Natural killer cell (primary cell): ENCODE results near the gene LCN15. TPM values are rescaled to one million over a fixed set of nuclear protein-coding genes. Genes with fewer than 3 reads are reported as not detected.

Experiments
- ATAC-seq, 3 donors: fragments of 150-1000 bp in 2 of 3; fragments of 200-7000 bp in 1 of 3; cut with Tn5 transposase; 1 replicate in 1 of 3; 2 replicates in 2 of 3; pipeline ENCODE4 v1.10.0; 2021; ENCODE audit warnings: mild to moderate bottlenecking in 2 of 3, moderate library complexity in 2 of 3
- DNase-seq, 2 donors: peaks; one replicate each; pipeline versions ENCODE4 v3.0.0 to v3.0.0-alpha.2; 2013 to 2021; ENCODE audit warnings: mixed read lengths in 1 of 2
- H3K27ac ChIP-seq: one replicate; pipeline ENCODE4 v1.5.1; 2013; ENCODE audit warnings: mild to moderate bottlenecking, low read length
- H3K27me3 ChIP-seq: one replicate; pipeline ENCODE4 v1.6.1; 2013; ENCODE audit warnings: low read length; ENCODE audit not compliant: control insufficient read depth, insufficient read depth
- H3K36me3 ChIP-seq: one replicate; pipeline ENCODE4 v1.6.1; 2013; ENCODE audit warnings: low read length; ENCODE audit not compliant: control insufficient read depth, insufficient read depth
- H3K4me1 ChIP-seq: one replicate; pipeline ENCODE4 v1.6.1; 2013; ENCODE audit warnings: low read length; ENCODE audit not compliant: control insufficient read depth, insufficient read depth
- H3K4me3 ChIP-seq: one replicate; pipeline ENCODE4 v1.5.1; 2013; ENCODE audit warnings: low read length
- H3K9me3 ChIP-seq: one replicate; pipeline ENCODE4 v1.6.1; 2013; ENCODE audit warnings: low read length; ENCODE audit not compliant: control insufficient read depth, insufficient read depth
- H3K27ac Mint-ChIP-seq, 2 donors: one replicate each; pipeline ENCODE4 v1.8.0; 2022; ENCODE audit warnings: mild to moderate bottlenecking in 2 of 2, mixed read lengths in 2 of 2, moderate library complexity in 1 of 2
- H3K27me3 Mint-ChIP-seq, 2 donors: one replicate each; pipeline ENCODE4 v1.8.0; 2022; ENCODE audit warnings: low read depth in 2 of 2, mixed read lengths in 2 of 2
- H3K36me3 Mint-ChIP-seq: one replicate; pipeline ENCODE4 v1.8.0; 2022; ENCODE audit warnings: mixed read lengths
- H3K4me1 Mint-ChIP-seq, 2 donors: one replicate each; pipeline ENCODE4 v1.8.0; 2022; ENCODE audit warnings: mixed read lengths in 2 of 2
- H3K4me3 Mint-ChIP-seq: one replicate; pipeline ENCODE4 v1.8.0; 2022; ENCODE audit warnings: mild to moderate bottlenecking, moderate library complexity, mixed read lengths
- H3K9me3 Mint-ChIP-seq, 2 donors: one replicate each; pipeline ENCODE4 v1.8.0; 2022; ENCODE audit warnings: mixed read lengths in 2 of 2
- WGBS: methylation state at CpG from one replicate; pipeline ENCODE4 v1.1.7; 2013; ENCODE audit warnings: missing lambda C conversion rate; ENCODE audit not compliant: insufficient coverage; 5-methylcytosine and 5-hydroxymethylcytosine counted together
- intact Hi-C: fragments of 100-400 bp; cut with micrococcal nuclease; formaldehyde crosslinking; loops from one replicate; pipeline ENCODE4 v1.14.2; 2022
- total RNA-seq, 4 donors: library from RNA; stranded (reverse); fragments of 120-200 nt in 1 of 4; gene quantifications; one replicate each; pipeline versions ENCODE4 v1.2.3 to v1.2.4, GENCODE V29; 2013 to 2022
- TF ChIP-seq, protein P1 (sequence below): fragments of 200-600 bp; IDR thresholded peaks from one replicate; pipeline ENCODE4 v1.8.0; 2022; ENCODE audit warnings: antibody characterized with exemption

Gene LCN15
- total RNA-seq, 3 donors from 2014 or later (not counting 1 experiment from before 2014, with no cell fraction given): not detected

- Histone ChIP-seq H3K4me1 (peaks cover 36% of the 10 kb centered on the region), H3K4me3 (no peak overlapping the region), H3K27ac (no peak overlapping the region), H3K9me3 (no peaks in the 10 kb centered on the region), H3K36me3 (peaks cover 38% of the 10 kb centered on the region), H3K27me3 (no peaks in the 10 kb centered on the region)
- Mint-ChIP-seq H3K4me3 (no peak overlapping the region), H3K27me3 (no peaks in the 10 kb centered on the region), H3K9me3 (no peaks in the 10 kb centered on the region), H3K4me1 (peaks cover 21 to 29% of the 10 kb centered on the region in 2 donors), H3K36me3 (no peaks in the 10 kb centered on the region), H3K27ac (peak overlapping the region in 1 of 2 donors; percentile 48)
- intact Hi-C loops: no loop called here
- WGBS: 95% methylated on average over 8 of the region's 8 CpGs
- no peak for ATAC-seq
- DNase-seq: no peak
- TF ChIP-seq, protein P1, sequence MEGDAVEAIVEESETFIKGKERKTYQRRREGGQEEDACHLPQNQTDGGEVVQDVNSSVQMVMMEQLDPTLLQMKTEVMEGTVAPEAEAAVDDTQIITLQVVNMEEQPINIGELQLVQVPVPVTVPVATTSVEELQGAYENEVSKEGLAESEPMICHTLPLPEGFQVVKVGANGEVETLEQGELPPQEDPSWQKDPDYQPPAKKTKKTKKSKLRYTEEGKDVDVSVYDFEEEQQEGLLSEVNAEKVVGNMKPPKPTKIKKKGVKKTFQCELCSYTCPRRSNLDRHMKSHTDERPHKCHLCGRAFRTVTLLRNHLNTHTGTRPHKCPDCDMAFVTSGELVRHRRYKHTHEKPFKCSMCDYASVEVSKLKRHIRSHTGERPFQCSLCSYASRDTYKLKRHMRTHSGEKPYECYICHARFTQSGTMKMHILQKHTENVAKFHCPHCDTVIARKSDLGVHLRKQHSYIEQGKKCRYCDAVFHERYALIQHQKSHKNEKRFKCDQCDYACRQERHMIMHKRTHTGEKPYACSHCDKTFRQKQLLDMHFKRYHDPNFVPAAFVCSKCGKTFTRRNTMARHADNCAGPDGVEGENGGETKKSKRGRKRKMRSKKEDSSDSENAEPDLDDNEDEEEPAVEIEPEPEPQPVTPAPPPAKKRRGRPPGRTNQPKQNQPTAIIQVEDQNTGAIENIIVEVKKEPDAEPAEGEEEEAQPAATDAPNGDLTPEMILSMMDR: no peak
Observed at GRCh38 chr9:136723989-136724388, 40.3 kb downstream of the LCN15 start.

GRCh38 chr9:136723362-136723976 is 40.8 kb downstream of the LCN15 start:
- Mint-ChIP-seq H3K27ac (no peak overlapping the region), H3K4me1 (peaks cover 21 to 29% of the 10 kb centered on the region in 2 donors), H3K4me3 (no peak overlapping the region), H3K27me3 (no peaks in the 10 kb centered on the region), H3K9me3 (no peaks in the 10 kb centered on the region), H3K36me3 (no peaks in the 10 kb centered on the region)
- intact Hi-C loops: no loop called here
- peaks cover 38% of the 10 kb centered on the region for H3K36me3 ChIP-seq
- DNase-seq (no peak), ATAC-seq (no peak)
- H3K9me3 ChIP-seq: no peaks in the 10 kb centered on the region
- WGBS: 92% methylated on average over 32 of the region's 32 CpGs
- no peak overlapping the region for H3K4me3 ChIP-seq
- H3K27me3 ChIP-seq: no peaks in the 10 kb centered on the region
- TF ChIP-seq, protein P1: no peak
- H3K27ac ChIP-seq: no peak overlapping the region
- peaks cover 35% of the 10 kb centered on the region for H3K4me1 ChIP-seq

DNA sequence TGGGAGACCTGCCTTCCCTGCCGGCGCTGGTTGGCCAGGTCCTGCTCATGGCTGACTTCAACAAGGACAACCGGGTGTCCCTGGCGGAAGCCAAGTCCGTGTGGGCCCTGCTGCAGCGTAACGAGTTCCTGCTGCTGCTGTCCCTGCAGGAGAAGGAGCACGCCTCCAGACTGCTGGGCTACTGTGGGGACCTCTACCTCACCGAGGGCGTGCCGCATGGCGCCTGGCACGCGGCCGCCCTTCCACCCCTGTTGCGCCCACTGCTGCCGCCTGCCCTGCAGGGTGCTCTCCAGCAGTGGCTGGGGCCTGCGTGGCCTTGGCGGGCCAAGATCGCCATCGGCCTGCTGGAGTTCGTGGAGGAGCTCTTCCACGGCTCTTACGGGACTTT is 41.4 kb downstream of the LCN15 start:
- no peak overlapping the region for H3K27ac ChIP-seq
- ATAC-seq (no peak), DNase-seq (no peak)
- H3K36me3 ChIP-seq: peaks cover 38% of the 10 kb centered on the region
- H3K9me3 ChIP-seq: no peaks in the 10 kb centered on the region
- H3K9me3 Mint-ChIP-seq: no peaks in the 10 kb centered on the region
- no peaks in the 10 kb centered on the region for H3K27me3 Mint-ChIP-seq
- no peaks in the 10 kb centered on the region for H3K27me3 ChIP-seq
- H3K4me3 ChIP-seq: no peak overlapping the region
- H3K36me3 Mint-ChIP-seq: no peaks in the 10 kb centered on the region
- no peak overlapping the region for H3K27ac Mint-ChIP-seq
- H3K4me1 ChIP-seq: peaks cover 33% of the 10 kb centered on the region
- 88% methylated on average over 24 of the region's 24 CpGs for WGBS
- TF ChIP-seq, protein P1: no peak
- H3K4me3 Mint-ChIP-seq: no peak overlapping the region
- peaks cover 21 to 29% of the 10 kb centered on the region in 2 donors for H3K4me1 Mint-ChIP-seq
- intact Hi-C loops: no loop called here
